H9 (cell line): ENCODE measurements around the gene GHSR. TPM values are rescaled to one million over a fixed set of nuclear protein-coding genes. Genes with fewer than 3 reads are reported as not detected.

ENCODE experiments used
- DNase-seq: peaks from one replicate; pipeline ENCODE4 v3.0.0-alpha.2; 2017
- H2AFZ ChIP-seq: one replicate; pipeline ENCODE4 v1.6.1; 2013; ENCODE audit warnings: mild to moderate bottlenecking, low read length, control low read depth, moderate library complexity
- H2AK5ac ChIP-seq: 2 replicates; pipeline ENCODE4 v1.6.1; 2013; ENCODE audit warnings: low read length, control low read depth, mixed read lengths; ENCODE audit not compliant: insufficient read length
- H2BK120ac ChIP-seq: one replicate; pipeline ENCODE4 v1.6.1; 2013; ENCODE audit warnings: low read depth, mild to moderate bottlenecking, low read length, control low read depth, inconsistent platforms; ENCODE audit not compliant: poor library complexity, severe bottlenecking
- H2BK12ac ChIP-seq: 2 replicates; pipeline ENCODE4 v1.6.1; 2013; ENCODE audit warnings: low read length, control low read depth, mixed read lengths, low read depth; ENCODE audit not compliant: insufficient read length
- H2BK15ac ChIP-seq: 2 replicates; pipeline ENCODE4 v1.6.1; 2013; ENCODE audit warnings: low read depth, low read length, control low read depth
- H2BK20ac ChIP-seq: one replicate; pipeline ENCODE4 v1.6.1; 2013; ENCODE audit warnings: low read depth, mild to moderate bottlenecking, low read length, control low read depth, inconsistent platforms; ENCODE audit not compliant: poor library complexity, severe bottlenecking
- H2BK5ac ChIP-seq: 2 replicates; pipeline ENCODE4 v1.6.1; 2013; ENCODE audit warnings: low read length, control low read depth, mixed read lengths; ENCODE audit not compliant: insufficient read length
- H3K14ac ChIP-seq: 2 replicates; pipeline ENCODE4 v1.6.1; 2013; ENCODE audit warnings: low read length, control low read depth; ENCODE audit not compliant: insufficient read depth
- H3K18ac ChIP-seq: 2 replicates; pipeline ENCODE4 v1.6.1; 2013; ENCODE audit warnings: low read depth, mild to moderate bottlenecking, mixed read lengths, low read length, control low read depth; ENCODE audit not compliant: insufficient read length
- H3K23ac ChIP-seq: 2 replicates; pipeline ENCODE4 v1.6.1; 2013; ENCODE audit warnings: low read length, control low read depth, mixed read lengths, low read depth; ENCODE audit not compliant: insufficient read length
- H3K23me2 ChIP-seq: 2 replicates; pipeline ENCODE4 v1.6.1; 2013; ENCODE audit warnings: low read depth, mild to moderate bottlenecking, mixed read lengths, low read length, control low read depth; ENCODE audit not compliant: insufficient read length, poor library complexity, severe bottlenecking
- H3K27ac ChIP-seq: 2 replicates; pipeline ENCODE4 v1.5.1; 2013; ENCODE audit warnings: low read length, control low read depth, mixed read lengths, low read depth; ENCODE audit not compliant: insufficient read length
- H3K27me3 ChIP-seq: 2 replicates; pipeline ENCODE4 v1.6.1; 2013; ENCODE audit warnings: low read length, control low read depth, inconsistent platforms; ENCODE audit not compliant: insufficient read depth
- H3K4ac ChIP-seq: 2 replicates; pipeline ENCODE4 v1.6.1; 2013; ENCODE audit warnings: low read depth, mild to moderate bottlenecking, control low read depth, inconsistent platforms, low read length, moderate library complexity
- H3K4me1 ChIP-seq: 2 replicates; pipeline ENCODE4 v1.6.1; 2013; ENCODE audit warnings: low read length, control low read depth, inconsistent platforms; ENCODE audit not compliant: insufficient read depth
- H3K4me2 ChIP-seq: 2 replicates; pipeline ENCODE4 v1.6.1; 2013; ENCODE audit warnings: low read length, control low read depth, mixed read lengths; ENCODE audit not compliant: insufficient read length, insufficient read depth
- H3K56ac ChIP-seq: 2 replicates; pipeline ENCODE4 v1.6.1; 2013; ENCODE audit warnings: low read depth, mild to moderate bottlenecking, mixed read lengths, low read length, control low read depth; ENCODE audit not compliant: insufficient read length
- H3K79me1 ChIP-seq: 2 replicates; pipeline ENCODE4 v1.6.1; 2013; ENCODE audit warnings: low read depth, mild to moderate bottlenecking, moderate library complexity, low read length, control low read depth, inconsistent platforms; ENCODE audit not compliant: insufficient read depth, poor library complexity, severe bottlenecking
- H3K79me2 ChIP-seq: 2 replicates; pipeline ENCODE4 v1.6.1; 2013; ENCODE audit warnings: low read length, control low read depth, inconsistent platforms; ENCODE audit not compliant: insufficient read depth
- H3K9ac ChIP-seq: 2 replicates; pipeline ENCODE4 v1.6.1; 2013; ENCODE audit warnings: low read length, control low read depth, mixed read lengths; ENCODE audit not compliant: insufficient read length; ENCODE audit errors: extremely low read depth
- H3K9me3 ChIP-seq: one replicate; pipeline ENCODE4 v1.6.1; 2013; ENCODE audit warnings: low read depth, low read length, inconsistent platforms; ENCODE audit not compliant: control insufficient read depth
- H3T11ph ChIP-seq: one replicate; pipeline ENCODE4 v1.6.1; 2013; ENCODE audit warnings: mild to moderate bottlenecking, low read length, control low read depth, inconsistent platforms
- H4K20me1 ChIP-seq: one replicate; pipeline ENCODE4 v1.6.1; 2013; ENCODE audit not compliant: control insufficient read depth, insufficient read length, insufficient read depth
- H4K5ac ChIP-seq: 2 replicates; pipeline ENCODE4 v1.6.1; 2013; ENCODE audit warnings: low read depth, mild to moderate bottlenecking, mixed read lengths, low read length, control low read depth; ENCODE audit not compliant: insufficient read length
- H4K8ac ChIP-seq: replicated peaks from 2 replicates; pipeline ENCODE4 v1.6.1; 2013; ENCODE audit warnings: low read length, control low read depth, mixed read lengths, low read depth; ENCODE audit not compliant: insufficient read length
- H4K91ac ChIP-seq: 2 replicates; pipeline ENCODE4 v1.6.1; 2013; ENCODE audit warnings: low read depth, mild to moderate bottlenecking, moderate library complexity, mixed read lengths, low read length, control low read depth; ENCODE audit not compliant: insufficient read length
- H3K27ac Mint-ChIP-seq, 3 experiments: 2 replicates in 2 of 3; 3 replicates in 1 of 3; pipeline ENCODE4 v1.8.0; 2020 to 2021; ENCODE audit warnings: mixed read lengths in 3 of 3, mild to moderate bottlenecking in 1 of 3, moderate library complexity in 1 of 3
- H3K27me3 Mint-ChIP-seq: 2 replicates; pipeline ENCODE4 v1.8.0; 2021; ENCODE audit warnings: low read depth, mild to moderate bottlenecking, moderate library complexity, mixed read lengths
- H3K36me3 Mint-ChIP-seq, 3 experiments: 2 replicates in 2 of 3; 3 replicates in 1 of 3; pipeline ENCODE4 v1.8.0; 2020 to 2021; ENCODE audit warnings: low read depth in 3 of 3, mixed read lengths in 3 of 3; ENCODE audit not compliant: insufficient read depth in 1 of 3
- H3K4me1 Mint-ChIP-seq, 2 experiments: 2 replicates each; pipeline ENCODE4 v1.8.0; 2020; ENCODE audit warnings: mixed read lengths in 2 of 2
- H3K4me3 Mint-ChIP-seq, 2 experiments: 2 replicates in 1 of 2; 3 replicates in 1 of 2; pipeline ENCODE4 v1.8.0; 2020 to 2021; ENCODE audit warnings: mild to moderate bottlenecking in 2 of 2, mixed read lengths in 2 of 2, moderate library complexity in 1 of 2
- H3K9me3 Mint-ChIP-seq, 2 experiments: 2 replicates in 1 of 2; 3 replicates in 1 of 2; pipeline ENCODE4 v1.8.0; 2020; ENCODE audit warnings: mild to moderate bottlenecking in 2 of 2, mixed read lengths in 2 of 2, moderate library complexity in 1 of 2
- total RNA-seq: library from RNA; stranded (reverse); gene quantifications from 2 replicates; pipeline ENCODE4 v1.2.1, GENCODE V29; 2021
- TF ChIP-seq, protein P1 (sequence below): fragments of 200-600 bp; sonication (generic); conservative IDR thresholded peaks from 3 replicates; pipeline ENCODE4 v1.8.0; 2021; ENCODE audit warnings: antibody characterized with exemption, mild to moderate bottlenecking

Gene GHSR
- total RNA-seq, 1 experiment from 2014 or later = not detected

DNA sequence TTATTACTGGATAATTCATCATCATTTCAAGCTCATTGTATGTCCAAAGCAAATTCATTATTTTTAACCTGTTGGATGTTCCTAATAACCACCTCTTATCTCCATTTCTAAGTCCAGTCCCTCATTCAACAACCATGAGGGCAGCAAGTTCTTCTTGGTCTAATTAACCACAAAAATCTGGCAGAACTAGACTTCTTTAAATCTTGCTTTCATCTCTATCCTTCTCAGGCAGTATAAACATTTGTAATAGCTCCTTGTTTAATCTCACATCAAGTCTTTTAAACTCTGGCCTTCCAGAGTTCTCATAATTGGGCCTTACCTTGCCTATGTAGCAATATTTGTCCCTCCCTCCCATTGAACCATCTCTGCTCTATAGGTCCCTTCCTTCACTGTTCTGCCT, 17.0 kb upstream of the GHSR start:
- Histone ChIP-seq H4K8ac (no peak overlapping the region), H2BK12ac (no peak overlapping the region), H3K9me3 (no peaks in the 10 kb centered on the region), H3K79me1 (no peaks in the 10 kb centered on the region), H3K23me2 (no peaks in the 10 kb centered on the region), H3K4me1 (no peaks in the 10 kb centered on the region), H3K18ac (no peak overlapping the region), H3K4ac (no peak overlapping the region), H2BK120ac (no peak overlapping the region), H3K79me2 (no peaks in the 10 kb centered on the region), H4K20me1 (no peaks in the 10 kb centered on the region), H2AFZ (no peak overlapping the region), H2BK15ac (no peak overlapping the region), H3K4me2 (no peak overlapping the region), H2BK5ac (no peak overlapping the region), H3K27me3 (no peaks in the 10 kb centered on the region), H2BK20ac (no peak overlapping the region), H3K9ac (no peak overlapping the region), H3K56ac (no peak overlapping the region), H3K27ac (no peak overlapping the region), H3K14ac (no peak overlapping the region), H4K91ac (no peak overlapping the region), H3K23ac (no peak overlapping the region), H4K5ac (no peak overlapping the region), H3T11ph (no peak overlapping the region), H2AK5ac (no peak overlapping the region)
- Mint-ChIP-seq H3K27me3 (no peaks in the 10 kb centered on the region), H3K4me3 (no peak overlapping the region), H3K9me3 (no peaks in the 10 kb centered on the region), H3K36me3 (no peaks in the 10 kb centered on the region), H3K27ac (no peak overlapping the region), H3K4me1 (0 out of 4 replicates have a peak, but pooled peaks cover 0 to 2% of the 10 kb centered on the region in 2 experiments)
- TF ChIP-seq, protein P1, sequence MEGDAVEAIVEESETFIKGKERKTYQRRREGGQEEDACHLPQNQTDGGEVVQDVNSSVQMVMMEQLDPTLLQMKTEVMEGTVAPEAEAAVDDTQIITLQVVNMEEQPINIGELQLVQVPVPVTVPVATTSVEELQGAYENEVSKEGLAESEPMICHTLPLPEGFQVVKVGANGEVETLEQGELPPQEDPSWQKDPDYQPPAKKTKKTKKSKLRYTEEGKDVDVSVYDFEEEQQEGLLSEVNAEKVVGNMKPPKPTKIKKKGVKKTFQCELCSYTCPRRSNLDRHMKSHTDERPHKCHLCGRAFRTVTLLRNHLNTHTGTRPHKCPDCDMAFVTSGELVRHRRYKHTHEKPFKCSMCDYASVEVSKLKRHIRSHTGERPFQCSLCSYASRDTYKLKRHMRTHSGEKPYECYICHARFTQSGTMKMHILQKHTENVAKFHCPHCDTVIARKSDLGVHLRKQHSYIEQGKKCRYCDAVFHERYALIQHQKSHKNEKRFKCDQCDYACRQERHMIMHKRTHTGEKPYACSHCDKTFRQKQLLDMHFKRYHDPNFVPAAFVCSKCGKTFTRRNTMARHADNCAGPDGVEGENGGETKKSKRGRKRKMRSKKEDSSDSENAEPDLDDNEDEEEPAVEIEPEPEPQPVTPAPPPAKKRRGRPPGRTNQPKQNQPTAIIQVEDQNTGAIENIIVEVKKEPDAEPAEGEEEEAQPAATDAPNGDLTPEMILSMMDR = no peak
- no peak for DNase-seq
